NCI-H526 (cell line): Measurements from ENCODE around the gene HSPG2.
"Not testable (repeated sequence)": the region's sequence is repeated elsewhere in the genome, so short reads cannot be mapped to it uniquely, and the experiment has no call there.

Experiments
- DNase-seq, 2 experiments: peaks; one replicate each; lab custom pipeline; 2025; lab: John Stamatoyannopoulos, UW

Gene HSPG2

GRCh38 chr1:21955501-21956281 lies 18.6 kb upstream of the HSPG2 start:
- DNase-seq: no peak

GRCh38 chr1:21955058-21955457 lies 17.9 kb upstream of the HSPG2 start:
- DNase-seq: no peak

- no peak for DNase-seq
Measured at GRCh38 chr1:21952786-21953520, 15.8 kb upstream of the HSPG2 start.

- DNase-seq: no peak
Measured at GRCh38 chr1:21951226-21951870, 14.2 kb upstream of the HSPG2 start.

- no peak for DNase-seq
Measured at GRCh38 chr1:21950734-21951133, 13.6 kb upstream of the HSPG2 start.

GRCh38 chr1:21946836-21947587 lies 9.9 kb upstream of the HSPG2 start:
- no peak for DNase-seq

- no peak for DNase-seq
Measured at GRCh38 chr1:21944733-21945073, 7.6 kb upstream of the HSPG2 start.

- not testable (repeated sequence) for DNase-seq
Measured at GRCh38 chr1:21942959-21943640, 6.0 kb upstream of the HSPG2 start.

GRCh38 chr1:21942464-21942863 lies 5.4 kb upstream of the HSPG2 start:
- no peak for DNase-seq

- no peak for DNase-seq
Measured at GRCh38 chr1:21941370-21941769, 4.3 kb upstream of the HSPG2 start.

- DNase-seq: no peak
Measured at GRCh38 chr1:21940492-21940891, 3.4 kb upstream of the HSPG2 start.

- no peak for DNase-seq
Measured at GRCh38 chr1:21939650-21940374, 2.7 kb upstream of the HSPG2 start.

- no peak for DNase-seq
Measured at GRCh38 chr1:21938732-21939538, 1.8 kb upstream of the HSPG2 start.

- DNase-seq: peak; percentile 13 to 77
Measured at GRCh38 chr1:21937372-21938121, 437 bp upstream of the HSPG2 start.

- no peak for DNase-seq
Measured at GRCh38 chr1:21936366-21937031, 611 bp downstream of the HSPG2 start.

GRCh38 chr1:21935891-21936365 lies 1.2 kb downstream of the HSPG2 start:
- DNase-seq: no peak

- DNase-seq: no peak
Measured at GRCh38 chr1:21935393-21935804, 1.7 kb downstream of the HSPG2 start.

- DNase-seq: peak; percentile 12 to 24
Measured at GRCh38 chr1:21933397-21934248, 3.5 kb downstream of the HSPG2 start.
